GM23248 (cell line): ENCODE results near the gene ZNF260.

Experiments
- EZH2 ChIP-seq: fragments of 200-600 bp; sonication (generic); IDR thresholded peaks from 2 replicates; pipeline ENCODE4 v1.6.1; 2018; ENCODE audit warnings: antibody characterized with exemption, mild to moderate bottlenecking; ENCODE audit not compliant: insufficient read depth, poor library complexity, severe bottlenecking
- EZH2phosphoT487 ChIP-seq: fragments of 200-600 bp; sonication (generic); IDR thresholded peaks from 2 replicates; pipeline ENCODE4 v1.6.1; 2018; ENCODE audit warnings: antibody characterized with exemption, moderate library complexity, mild to moderate bottlenecking, low read depth; ENCODE audit not compliant: insufficient read depth

DNA sequence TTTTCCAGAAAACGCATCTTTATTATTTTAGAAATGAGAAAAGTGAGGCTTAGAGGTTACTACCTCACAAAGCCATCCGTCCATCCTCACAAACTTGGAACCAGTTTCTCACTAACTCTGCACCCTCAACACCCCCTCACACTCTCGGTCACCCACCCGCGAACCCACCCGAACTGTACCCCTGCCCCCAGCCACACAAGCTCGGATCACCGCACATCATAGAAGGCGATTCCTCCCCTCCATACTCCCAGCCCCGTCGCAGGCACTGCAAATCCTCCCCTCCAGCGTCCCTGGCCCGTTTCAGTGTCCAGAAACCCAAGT, 238 bp downstream of the ZNF260 start:
- TF ChIP-seq EZH2phosphoT487 (no peak), EZH2 (no peak)
